DMS53 treated with DMSO at 0.1 percent for 48 hours (cell line): ENCODE data around the gene GDF2.
A peak's percentile ranks its signal among the peaks of the same experiment; 100 is the strongest.

Experiments
- DNase-seq: peaks from one replicate; lab custom pipeline; 2025; ENCODE audit not compliant: unreplicated experiment; lab: John Stamatoyannopoulos, UW

GDF2 gene

DNA sequence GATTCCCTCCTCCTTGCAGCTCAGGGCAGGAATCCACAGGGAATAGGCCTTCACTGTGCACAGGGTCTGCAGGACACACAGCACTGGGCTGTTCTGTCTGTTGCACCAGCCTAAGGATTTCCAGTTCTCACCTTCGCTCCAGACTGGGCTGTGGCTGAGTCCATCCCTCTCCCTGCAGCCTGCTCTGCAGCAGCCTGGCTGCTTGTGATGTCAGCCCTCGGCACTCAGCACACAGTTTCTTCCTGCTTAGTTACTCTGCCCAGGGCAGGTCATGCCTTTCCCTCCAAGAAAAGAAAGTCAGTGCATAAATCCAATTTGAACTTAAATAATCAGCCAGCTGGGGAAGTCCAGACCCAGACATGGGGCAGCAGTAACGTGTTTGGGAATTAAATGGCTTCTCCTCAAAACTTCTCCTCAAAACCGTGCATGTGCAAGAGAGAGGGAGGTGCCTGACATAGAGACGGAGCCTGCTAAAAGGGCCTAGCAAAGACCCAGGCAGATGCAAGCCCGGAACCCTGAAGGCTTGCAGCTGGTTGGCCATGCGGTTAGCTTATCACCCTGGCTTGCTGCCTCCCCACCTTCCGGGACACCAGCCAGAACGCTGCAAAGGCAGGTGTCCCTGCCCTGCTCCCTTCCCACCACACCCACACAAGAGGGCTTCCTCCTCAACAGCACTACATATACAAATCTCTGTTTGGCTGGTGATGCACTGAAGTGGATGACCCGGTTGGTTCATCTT lies 10.9 kb upstream of the GDF2 start:
- peak; percentile 56 for DNase-seq

DNA sequence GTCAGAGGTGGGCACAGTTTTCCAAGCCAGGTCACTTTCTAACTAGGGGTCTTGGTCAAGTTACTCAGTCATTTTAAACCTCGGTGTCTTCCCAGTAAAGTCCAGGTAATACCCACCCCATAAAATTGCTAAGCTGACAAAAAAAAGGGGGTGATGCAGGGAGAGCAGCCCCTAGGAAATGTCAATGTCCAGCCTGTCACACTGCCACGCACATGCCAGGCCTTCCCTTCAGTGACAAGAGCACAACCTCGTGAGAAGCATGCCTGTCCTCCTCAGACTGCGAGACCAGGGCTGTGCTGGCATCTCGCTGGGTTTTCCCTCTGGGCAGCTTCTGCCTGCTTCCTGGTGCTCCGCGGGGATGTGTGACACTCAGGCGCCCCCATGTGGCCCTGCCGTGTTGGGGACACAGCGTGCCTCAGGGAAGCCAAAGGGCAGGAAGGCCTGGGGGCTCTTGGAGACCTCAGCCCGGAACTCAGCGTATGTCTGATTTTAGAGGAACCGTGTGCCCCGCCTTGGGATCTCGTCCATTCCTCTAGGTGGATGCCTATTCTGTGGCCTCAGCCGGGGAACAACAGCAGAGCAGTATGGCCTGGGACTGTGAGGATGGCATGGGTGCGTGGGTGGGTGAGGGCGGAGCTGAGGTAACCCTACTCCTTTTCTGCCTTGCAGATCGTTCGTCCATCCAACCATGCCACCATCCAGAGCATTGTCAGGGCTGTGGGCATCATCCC lies 10.2 kb upstream of the GDF2 start:
- DNase-seq = peak; percentile 73

DNA sequence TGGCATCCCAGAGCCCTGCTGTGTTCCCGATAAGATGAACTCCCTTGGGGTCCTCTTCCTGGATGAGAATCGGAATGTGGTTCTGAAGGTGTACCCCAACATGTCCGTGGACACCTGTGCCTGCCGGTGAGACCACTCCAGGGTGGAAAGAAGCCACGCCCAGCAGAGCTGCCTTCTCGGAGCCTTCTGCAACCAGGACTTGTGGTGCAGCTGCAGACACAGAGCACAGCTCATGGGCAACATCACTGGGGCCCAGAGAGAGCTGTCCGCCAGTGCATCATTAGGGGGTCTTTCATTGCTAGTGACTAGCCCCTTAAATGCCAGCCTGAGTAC lies 9.6 kb upstream of the GDF2 start:
- no peak for DNase-seq

DNA sequence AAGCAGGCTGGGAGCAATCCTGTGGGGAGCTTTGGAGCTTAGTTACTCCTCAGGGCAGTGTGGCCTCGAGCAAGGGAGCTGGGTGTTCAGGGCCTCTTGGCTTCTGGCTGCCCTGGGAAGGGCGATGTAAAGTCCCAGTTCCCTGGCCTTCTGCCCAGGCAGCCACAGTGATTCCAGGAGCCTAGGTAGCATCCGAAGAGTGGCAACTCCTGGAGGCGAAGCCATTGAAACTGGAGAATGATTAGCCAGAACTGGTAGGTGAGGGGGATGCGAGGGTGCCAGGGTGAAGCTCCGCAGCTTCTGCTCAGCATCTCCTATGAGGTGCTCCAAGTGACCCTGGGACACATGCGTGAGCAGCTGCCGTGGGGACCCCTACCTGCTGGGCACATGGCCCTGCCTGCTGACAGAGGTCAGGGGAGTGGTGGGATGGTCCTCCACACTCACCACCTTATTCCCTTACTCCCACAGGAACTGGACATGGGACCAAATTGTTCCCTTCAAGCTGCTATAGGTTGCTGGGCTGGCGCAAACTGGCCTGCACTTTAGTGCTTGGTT lies 7.8 kb upstream of the GDF2 start:
- DNase-seq = no peak

DNA sequence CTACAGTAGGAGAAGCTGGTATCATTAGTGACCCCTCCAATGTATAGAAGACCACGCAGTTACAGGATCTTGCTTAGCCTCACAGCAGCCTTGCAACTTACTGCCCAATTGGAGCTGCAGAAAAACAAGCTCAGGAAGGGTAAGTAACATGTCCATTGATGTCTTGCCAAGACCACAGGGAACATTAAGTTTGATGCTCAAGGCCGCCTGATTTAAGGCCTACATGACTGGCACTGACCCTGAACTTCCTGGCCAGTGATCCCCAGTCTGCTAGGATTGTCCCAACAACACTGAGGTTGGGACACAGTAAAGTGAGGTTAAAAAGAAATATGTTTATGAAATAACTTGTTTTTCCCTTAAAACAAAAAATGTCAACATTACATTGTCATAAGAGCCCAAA lies 6.8 kb upstream of the GDF2 start:
- no peak for DNase-seq

DNA sequence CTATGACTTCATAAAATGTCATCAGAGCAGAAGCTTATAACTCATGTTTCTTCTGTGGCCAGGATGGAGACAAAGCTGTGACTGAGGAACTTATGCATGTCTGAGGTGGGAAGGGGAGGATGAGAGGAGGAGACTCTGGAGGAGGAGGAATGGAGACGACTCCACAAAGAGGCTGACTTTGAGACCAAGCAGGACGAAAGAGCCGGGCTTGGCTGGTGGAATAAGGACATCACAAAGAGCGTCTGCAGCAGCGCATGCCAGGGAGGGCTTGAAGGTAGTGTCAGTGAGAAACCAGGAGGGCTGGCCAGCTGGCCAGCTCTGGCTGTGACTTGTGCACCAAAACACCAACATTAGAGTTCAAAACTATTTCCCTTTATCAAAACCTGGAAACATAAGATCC lies 6.1 kb upstream of the GDF2 start:
- no peak for DNase-seq

DNA sequence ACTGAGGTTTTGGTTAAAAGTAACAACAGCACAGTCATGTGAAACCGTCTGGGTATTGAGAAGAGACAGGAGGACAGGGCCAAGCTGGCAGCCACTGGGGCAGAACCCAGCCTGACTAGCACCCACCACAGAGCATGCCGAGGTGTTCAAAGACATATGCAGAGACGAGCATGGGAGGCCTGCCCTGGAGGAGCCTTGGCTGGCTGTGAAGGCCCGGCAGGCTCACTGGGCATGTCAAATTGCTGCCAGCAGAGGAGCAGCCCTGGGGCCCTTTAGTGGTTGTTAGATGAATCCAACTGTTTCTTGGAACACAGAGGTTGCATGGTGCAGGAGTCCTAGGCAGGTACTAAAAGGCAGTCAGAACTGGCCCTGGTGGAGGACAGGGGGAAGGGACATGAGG lies 5.0 kb upstream of the GDF2 start:
- DNase-seq = no peak

DNA sequence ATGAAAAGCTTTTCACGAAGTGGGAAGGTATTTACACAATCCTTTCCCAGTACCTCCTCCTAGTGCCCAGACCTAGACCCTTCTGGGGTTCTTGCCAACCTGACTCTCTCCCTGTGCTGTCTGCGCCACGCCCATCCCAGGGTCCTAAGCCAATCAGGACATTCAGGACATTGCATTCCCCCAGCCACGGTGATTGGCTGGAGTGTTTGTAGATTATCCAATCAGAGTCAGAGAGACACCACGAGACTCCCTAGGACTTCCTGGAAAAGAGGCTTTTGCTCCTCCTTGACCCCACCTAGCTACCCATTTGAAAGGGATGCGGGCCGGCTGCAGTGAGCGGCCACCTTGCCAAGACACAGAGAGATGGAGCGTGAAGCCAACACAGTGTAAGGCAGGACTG lies 3.5 kb upstream of the GDF2 start:
- DNase-seq = no peak

DNA sequence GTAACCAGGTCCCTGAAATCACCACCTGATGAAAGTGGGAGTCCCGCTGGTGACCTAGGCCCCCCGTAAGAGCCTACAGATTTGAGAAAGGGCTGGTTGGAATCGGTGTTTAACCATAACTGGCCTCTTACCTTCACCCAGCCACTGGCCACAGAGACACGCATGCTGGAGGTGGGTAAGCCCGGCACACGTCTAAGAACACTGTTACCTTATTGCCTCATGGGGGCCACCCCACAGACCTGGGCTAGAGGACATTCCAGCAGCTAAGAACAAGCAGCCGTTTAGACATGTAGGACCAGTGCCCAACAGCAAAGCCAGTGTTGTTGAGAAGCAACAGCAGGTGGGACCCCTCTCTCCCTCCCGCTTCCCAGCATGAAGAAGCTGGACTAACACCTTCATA lies 2.5 kb upstream of the GDF2 start:
- no peak for DNase-seq

DNA sequence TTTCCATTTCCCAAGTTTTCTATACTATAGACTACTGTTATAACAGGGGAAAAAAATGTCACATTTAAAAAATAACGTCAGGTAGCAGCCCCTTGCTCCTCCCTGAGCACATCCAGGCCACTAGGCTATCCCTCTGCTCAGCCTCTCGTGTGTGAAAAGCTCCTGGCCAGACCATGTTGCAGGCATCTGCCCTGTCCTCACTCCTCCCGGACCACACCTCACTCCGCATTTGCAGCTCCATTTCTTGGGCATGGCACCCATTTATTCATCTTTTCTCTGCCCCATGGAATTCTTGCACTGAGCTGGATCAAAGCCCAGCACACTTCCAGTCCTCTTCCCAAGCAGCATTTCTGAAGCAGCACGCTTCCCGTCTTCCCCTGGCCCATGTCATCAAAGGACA lies 1.4 kb upstream of the GDF2 start:
- no peak for DNase-seq

DNA sequence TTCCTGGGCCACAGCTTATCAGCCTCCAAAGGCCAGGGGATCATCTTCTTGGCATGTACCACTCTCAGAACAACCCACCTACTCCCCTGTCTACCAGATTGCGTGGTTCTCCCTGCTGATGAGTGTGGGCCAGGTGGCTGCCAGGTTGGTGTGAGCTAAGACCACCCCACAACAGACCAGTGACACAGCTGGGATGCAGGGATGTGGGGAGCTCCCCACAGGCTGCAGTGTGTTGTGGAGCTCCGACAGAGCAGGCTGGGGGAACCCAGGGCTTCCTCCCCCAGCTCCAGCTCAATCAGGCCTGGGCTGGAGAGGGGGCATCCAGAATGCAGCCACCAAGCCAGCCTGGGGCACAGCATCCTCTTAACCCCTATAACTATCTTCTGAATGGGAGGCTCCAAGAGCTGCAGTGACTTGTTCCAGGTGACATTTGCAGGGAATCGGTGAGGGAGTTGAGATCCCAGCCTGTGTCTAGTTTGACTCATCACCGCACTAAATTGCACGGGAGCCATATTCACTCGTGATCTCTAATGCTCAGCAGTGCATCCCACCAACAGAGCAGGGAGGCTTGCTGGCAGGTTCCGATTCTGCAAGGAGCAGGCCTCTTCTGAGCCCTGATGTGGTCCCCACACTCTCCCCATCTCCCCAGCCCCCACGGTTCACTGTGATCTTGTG lies 596 bp upstream of the GDF2 start:
- no peak for DNase-seq

DNA sequence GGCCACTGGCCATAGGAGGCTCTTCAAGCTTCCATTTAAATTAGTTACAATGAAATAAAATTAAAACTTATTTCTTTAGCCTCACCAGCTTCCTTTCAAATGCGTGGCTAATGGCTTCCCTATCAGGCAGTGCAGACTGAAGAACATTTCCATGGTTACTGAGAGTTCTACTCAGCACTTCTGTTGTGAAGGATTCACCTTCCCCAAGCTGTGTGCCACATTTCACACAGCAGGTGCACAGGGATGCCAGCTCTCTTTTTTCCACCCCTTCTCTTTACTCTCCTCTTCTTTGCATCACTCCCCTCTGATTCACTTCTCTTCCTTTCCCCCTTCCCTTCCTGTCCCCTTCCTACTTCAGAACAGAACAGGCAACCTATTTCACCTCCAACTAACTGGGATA lies 833 bp downstream of the GDF2 start:
- DNase-seq = no peak

DNA sequence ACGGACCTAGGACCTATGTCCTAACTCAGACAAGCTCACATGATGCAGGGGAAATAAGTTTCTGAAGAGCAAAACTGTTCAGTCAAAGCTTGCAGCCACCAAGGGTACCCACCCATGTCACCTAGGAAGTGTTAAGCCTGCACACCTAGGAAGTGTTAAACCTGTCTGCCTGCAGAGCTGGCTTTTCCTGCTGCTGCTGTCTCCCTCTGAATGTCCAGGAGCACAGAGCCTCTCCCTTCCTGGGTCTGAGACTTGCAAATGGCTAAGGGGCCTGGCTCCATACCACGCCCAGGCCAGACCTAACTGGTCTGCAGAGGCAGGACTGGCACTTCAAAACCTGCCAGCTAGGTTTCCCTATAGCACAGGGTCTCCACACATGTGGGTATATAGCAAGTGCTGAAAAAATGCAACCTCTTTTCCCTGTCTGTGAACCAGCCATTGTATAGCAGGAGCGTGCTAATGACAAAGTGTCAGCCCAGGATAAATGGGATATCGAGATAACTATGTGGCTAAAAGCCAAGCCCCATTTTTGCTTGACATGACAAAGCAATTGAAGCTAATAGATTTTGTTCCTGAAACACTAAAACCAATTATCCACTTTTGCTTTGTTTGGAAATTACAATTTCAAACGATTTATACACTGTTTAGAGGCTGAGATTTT lies 1.5 kb downstream of the GDF2 start:
- no peak for DNase-seq

DNA sequence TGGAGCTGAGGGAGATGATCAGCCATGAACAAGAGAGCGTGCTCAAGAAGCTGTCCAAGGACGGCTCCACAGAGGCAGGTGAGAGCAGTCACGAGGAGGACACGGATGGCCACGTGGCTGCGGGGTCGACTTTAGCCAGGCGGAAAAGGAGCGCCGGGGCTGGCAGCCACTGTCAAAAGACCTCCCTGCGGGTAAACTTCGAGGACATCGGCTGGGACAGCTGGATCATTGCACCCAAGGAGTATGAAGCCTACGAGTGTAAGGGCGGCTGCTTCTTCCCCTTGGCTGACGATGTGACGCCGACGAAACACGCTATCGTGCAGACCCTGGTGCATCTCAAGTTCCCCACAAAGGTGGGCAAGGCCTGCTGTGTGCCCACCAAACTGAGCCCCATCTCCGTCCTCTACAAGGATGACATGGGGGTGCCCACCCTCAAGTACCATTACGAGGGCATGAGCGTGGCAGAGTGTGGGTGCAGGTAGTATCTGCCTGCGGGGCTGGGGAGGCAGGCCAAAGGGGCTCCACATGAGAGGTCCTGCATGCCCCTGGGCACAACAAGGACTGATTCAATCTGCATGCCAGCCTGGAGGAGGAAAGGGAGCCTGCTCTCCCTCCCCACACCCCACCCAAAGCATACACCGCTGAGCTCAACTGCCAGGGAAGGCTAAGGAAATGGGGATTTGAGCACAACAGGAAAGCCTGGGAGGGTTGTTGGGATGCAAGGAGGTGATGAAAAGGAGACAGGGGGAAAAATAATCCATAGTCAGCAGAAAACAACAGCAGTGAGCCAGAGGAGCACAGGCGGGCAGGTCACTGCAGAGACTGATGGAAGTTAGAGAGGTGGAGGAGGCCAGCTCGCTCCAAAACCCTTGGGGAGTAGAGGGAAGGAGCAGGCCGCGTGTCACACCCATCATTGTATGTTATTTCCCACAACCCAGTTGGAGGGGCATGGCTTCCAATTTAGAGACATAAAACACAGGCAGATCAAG lies 3.3 kb downstream of the GDF2 start:
- DNase-seq = no peak

DNA sequence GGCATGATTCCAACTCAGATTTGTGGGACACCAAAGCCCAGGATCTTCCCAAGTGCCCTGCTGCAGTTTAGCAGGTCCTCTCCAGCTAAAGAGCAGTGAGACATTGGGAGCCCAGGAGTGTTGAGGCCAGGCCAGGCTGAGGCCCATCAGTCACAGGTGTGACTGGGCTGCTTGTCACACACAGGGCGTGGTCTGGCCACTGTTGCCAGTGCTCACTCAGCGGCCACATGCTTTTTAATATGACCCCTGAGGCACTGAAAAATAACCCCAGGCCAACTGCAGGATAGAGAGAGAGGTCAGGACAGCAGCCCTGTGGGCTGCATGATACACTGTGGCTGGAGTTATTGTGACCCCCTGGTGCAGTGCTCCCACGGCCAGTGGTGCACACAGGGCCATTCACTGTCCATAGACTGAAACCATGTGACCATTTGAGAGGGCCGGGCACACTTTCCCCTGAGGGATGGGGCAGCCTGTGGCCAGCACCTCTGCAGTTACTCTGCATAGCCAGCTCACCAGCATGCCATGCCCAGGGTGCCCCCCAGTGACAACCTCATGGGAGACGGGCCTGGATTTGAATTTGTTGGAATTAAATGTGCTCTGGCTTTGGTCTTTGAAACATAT lies 4.2 kb downstream of the GDF2 start:
- DNase-seq = no peak

DNA sequence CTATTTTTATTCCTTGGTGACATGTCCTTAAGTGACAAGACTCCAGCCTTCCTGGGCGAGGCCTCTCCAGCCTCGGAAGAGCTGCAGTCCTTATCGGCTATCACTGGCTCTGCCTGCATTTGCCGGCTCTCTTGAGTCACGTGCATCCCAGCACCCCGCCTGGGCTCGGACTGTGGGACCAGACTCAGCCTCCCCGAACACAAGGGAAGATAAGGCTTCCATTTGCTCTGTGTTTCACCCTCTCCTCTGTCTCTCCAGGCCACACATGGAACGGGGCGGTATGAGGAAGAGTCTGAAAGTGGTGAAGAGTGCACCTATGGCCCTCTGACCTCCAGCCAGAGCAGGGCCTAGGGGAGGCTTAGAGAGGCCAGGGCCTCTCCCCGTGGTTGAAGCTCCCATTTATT lies 4.7 kb downstream of the GDF2 start:
- no peak for DNase-seq

DNA sequence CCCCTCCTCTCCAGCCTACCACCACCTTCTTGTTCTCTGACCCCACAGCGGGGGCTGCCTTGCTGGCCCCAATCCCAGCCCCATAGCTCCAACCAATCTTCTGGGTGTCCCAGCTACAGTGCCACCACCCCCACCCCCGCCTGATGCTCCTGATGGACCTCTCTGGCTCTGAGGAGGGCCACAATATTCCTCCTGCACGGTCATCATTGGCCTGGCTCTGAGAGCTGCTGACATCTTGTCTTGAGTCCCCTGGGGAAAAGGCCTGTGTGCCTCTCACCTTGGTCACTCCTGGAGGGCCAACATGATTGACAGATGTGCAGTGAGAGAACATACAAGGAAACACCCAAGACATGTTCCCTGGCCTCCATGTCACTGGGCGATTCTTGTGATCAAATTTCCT lies 7.6 kb downstream of the GDF2 start:
- no peak for DNase-seq

DNA sequence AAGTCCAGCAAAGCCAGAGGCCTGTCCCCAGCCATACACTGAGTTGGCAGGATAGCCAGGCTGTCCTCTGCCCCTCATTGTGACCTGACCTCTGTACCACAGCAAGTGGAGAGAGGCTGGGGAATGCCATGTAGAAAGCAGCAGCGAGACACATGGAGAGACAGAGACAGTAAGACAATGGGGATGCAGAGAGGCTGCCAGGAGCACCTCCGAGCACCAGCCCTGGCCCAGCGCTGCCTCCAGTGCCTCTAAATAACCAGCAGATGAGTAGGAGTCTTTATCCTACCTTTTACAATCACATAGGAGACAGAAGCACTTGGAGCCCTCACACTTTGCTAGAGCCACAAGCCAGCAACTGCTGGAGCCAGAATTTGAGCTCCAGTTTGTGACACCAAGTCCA lies 8.1 kb downstream of the GDF2 start:
- DNase-seq = no peak

DNA sequence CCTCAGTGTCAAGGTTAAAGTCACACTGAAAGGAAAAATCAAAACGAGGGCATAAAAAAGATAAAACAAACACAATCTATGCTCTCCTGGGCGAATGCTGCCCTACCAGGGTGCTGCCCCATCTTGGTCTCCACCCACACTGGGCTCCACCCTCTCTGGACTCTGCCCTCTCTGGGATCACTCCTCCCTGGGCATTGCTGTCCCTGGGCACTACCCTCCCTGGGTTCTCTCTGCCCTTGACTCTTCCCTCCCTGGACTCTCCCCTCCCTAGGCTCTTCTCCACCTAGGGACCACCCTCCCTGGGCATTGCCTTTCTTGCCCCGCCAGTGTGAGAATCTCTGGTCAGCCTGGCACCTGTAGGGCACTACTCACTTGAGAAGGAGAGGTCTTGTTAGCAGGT lies 8.6 kb downstream of the GDF2 start:
- no peak for DNase-seq

DNA sequence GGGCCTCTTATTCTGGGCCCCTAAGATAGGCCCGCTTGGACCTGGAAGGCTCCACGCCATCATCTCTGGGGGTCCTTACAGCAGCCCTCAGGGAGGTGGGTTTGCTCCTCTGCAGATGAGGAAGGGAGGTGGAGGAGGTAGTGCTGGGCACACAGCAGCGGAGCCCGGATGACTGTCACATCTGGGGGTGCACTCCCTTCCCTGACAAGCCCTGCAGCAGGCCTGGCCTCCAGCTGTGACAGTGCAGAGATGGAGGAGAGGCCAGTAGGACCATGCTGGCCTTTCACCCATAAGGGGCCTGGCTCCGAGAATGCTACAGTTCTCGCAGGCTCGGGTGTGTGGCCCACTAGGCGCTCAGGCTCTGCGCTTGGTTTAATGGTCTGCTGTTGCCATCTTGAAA lies 9.2 kb downstream of the GDF2 start:
- DNase-seq = no peak
